ENCODE results near the gene CCDC85C. TPM values are rescaled to one million over a fixed set of nuclear protein-coding genes. Genes with fewer than 3 reads are reported as not detected.

Gene CCDC85C
- total RNA-seq, 1 experiment from 2014 or later: 36.4 TPM

DNA sequence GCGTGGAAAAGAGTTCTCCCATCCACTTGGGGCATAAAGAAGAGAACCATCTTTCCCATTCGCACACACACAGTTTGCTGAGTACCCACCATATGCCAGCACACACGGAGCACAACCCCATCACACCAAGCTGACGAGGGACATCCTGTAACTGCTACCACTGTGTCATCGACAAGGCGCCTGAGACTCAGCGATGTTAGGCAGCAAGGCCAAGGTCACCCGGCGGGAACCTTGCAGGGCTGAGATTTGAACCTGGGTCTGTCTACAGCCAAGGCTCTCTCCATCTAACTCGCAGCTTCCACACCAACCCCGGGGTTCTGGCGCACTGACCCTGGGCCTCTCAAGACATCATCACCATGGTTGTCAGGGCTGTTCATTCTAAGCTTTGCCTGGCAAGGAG is 60.0 kb downstream of the CCDC85C start:
- Histone ChIP-seq H3K9me3 (ENCODE audit: low read length) (no peaks in the 10 kb centered on the region), H3K27ac (ENCODE audit: low read length) (no peak overlapping the region), H3K79me2 (ENCODE audit: low read length) (peaks cover 97% of the 10 kb centered on the region), H3K36me3 (ENCODE audit: low read depth, low read length) (no peaks in the 10 kb centered on the region), H3K4me1 (ENCODE audit: insufficient read depth, low read length) (peaks cover 11% of the 10 kb centered on the region), H2AFZ (ENCODE audit: low read length) (no peak overlapping the region), H3K4me2 (ENCODE audit: low read length) (no peak overlapping the region), H3K27me3 (ENCODE audit: low read length) (no peaks in the 10 kb centered on the region), H3K4me3 (ENCODE audit: low read length) (no peak overlapping the region), H4K20me1 (ENCODE audit: low read length) (peaks cover 26% of the 10 kb centered on the region; the same call in 1 of the 2 replicates), H3K9ac (ENCODE audit: low read length) (no peak overlapping the region), H3F3A (ENCODE audit: low read length, unreplicated experiment) (no peaks in the 10 kb centered on the region), H3K9me2 (replicated peaks; ENCODE audit: low read length) (no peaks in the 10 kb centered on the region)
- intact Hi-C loops (cut with micrococcal nuclease): no loop called here
- ATAC-seq: no peak
- no peak for DNase-seq
- ChIA-PET POLR2A (ENCODE audit: unreplicated experiment) (no interaction called here), CTCF (no interaction called here)
- BruUV-seq (replicated peaks): no TSS peak
- TF ChIP-seq, protein P1, sequence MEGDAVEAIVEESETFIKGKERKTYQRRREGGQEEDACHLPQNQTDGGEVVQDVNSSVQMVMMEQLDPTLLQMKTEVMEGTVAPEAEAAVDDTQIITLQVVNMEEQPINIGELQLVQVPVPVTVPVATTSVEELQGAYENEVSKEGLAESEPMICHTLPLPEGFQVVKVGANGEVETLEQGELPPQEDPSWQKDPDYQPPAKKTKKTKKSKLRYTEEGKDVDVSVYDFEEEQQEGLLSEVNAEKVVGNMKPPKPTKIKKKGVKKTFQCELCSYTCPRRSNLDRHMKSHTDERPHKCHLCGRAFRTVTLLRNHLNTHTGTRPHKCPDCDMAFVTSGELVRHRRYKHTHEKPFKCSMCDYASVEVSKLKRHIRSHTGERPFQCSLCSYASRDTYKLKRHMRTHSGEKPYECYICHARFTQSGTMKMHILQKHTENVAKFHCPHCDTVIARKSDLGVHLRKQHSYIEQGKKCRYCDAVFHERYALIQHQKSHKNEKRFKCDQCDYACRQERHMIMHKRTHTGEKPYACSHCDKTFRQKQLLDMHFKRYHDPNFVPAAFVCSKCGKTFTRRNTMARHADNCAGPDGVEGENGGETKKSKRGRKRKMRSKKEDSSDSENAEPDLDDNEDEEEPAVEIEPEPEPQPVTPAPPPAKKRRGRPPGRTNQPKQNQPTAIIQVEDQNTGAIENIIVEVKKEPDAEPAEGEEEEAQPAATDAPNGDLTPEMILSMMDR (conservative IDR thresholded peaks at IDR 0.05; ENCODE audit: low read depth, low read length): no peak
- no peak for TF ChIP-seq EZH2phosphoT487 (IDR thresholded peaks at IDR 0.05; ENCODE audit: borderline replicate concordance, low read length)
- no peak for TF ChIP-seq EZH2 (IDR thresholded peaks at IDR 0.05; ENCODE audit: low read length, unreplicated experiment)

DNA sequence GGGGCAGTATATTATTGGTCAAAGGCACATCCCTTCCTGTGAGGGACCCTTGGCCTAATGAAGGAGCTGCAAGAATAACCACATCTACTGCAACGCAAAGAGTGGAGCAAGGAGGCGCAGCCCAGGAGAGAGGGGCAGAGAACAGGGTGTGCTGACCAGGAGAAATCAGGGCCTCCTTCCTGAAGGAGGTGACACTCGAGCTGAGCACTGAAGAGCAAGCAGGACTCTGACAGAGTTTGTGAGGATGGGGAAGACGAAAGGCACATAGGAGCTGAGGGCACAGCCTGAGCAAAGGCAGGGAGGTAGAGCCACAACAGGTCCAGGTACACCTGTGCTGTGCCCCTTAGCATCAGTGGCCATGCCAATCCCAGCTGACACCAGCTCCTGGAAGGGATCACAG is 60.6 kb downstream of the CCDC85C start:
- peaks cover 97% of the 10 kb centered on the region for H3K79me2 ChIP-seq (ENCODE audit: low read length)
- intact Hi-C loops (cut with micrococcal nuclease): no loop called here
- no peak overlapping the region for H3K4me2 ChIP-seq (ENCODE audit: low read length)
- DNase-seq: no peak
- H3K27me3 ChIP-seq (ENCODE audit: low read length): no peaks in the 10 kb centered on the region
- no peaks in the 10 kb centered on the region for H3F3A ChIP-seq (ENCODE audit: low read length, unreplicated experiment)
- peaks cover 26% of the 10 kb centered on the region; the same call in 1 of the 2 replicates for H4K20me1 ChIP-seq (ENCODE audit: low read length)
- H3K9me3 ChIP-seq (ENCODE audit: low read length): no peaks in the 10 kb centered on the region
- ATAC-seq: no peak
- no peaks in the 10 kb centered on the region for H3K9me2 ChIP-seq (replicated peaks; ENCODE audit: low read length)
- no peaks in the 10 kb centered on the region for H3K36me3 ChIP-seq (ENCODE audit: low read depth, low read length)
- H3K27ac ChIP-seq (ENCODE audit: low read length): no peak overlapping the region
- no peak overlapping the region for H2AFZ ChIP-seq (ENCODE audit: low read length)
- no peak overlapping the region for H3K4me3 ChIP-seq (ENCODE audit: low read length)
- no peak for TF ChIP-seq EZH2 (IDR thresholded peaks at IDR 0.05; ENCODE audit: low read length, unreplicated experiment)
- TF ChIP-seq, protein P1 (conservative IDR thresholded peaks at IDR 0.05; ENCODE audit: low read depth, low read length): no peak
- no peak for TF ChIP-seq EZH2phosphoT487 (IDR thresholded peaks at IDR 0.05; ENCODE audit: borderline replicate concordance, low read length)
- ChIA-PET POLR2A (ENCODE audit: unreplicated experiment) (no interaction called here), CTCF (no interaction called here)
- no peak overlapping the region for H3K9ac ChIP-seq (ENCODE audit: low read length)
- H3K4me1 ChIP-seq (ENCODE audit: insufficient read depth, low read length): peaks cover 11% of the 10 kb centered on the region
- no TSS peak for BruUV-seq (replicated peaks)

DNA sequence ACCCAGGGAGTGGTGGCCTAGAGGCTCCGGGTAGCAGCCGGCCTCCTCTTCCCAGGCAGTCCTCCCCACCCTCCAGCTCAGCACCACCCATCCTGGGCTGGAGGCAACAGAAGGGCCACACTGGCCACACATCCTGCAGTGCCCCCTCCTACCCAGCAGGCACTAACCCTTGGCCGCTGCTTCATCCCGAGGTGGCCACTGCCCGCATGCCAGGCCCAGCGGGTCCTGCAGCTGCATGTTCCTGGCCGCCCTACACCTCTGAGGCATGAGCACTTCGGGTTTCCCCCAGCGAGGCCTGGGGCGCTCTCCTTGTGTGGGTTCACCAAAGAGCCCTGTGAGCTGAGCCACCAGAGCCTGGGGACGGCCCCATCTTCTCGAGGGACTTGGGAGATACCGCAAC is 61.4 kb downstream of the CCDC85C start:
- ChIA-PET POLR2A (ENCODE audit: unreplicated experiment) (no interaction called here), CTCF (no interaction called here)
- DNase-seq (no peak), ATAC-seq (no peak)
- Histone ChIP-seq H3K9me2 (replicated peaks; ENCODE audit: low read length) (no peaks in the 10 kb centered on the region), H3F3A (ENCODE audit: low read length, unreplicated experiment) (no peaks in the 10 kb centered on the region), H3K4me1 (ENCODE audit: insufficient read depth, low read length) (peaks cover 16% of the 10 kb centered on the region), H3K36me3 (ENCODE audit: low read depth, low read length) (no peaks in the 10 kb centered on the region), H4K20me1 (ENCODE audit: low read length) (peaks cover 30% of the 10 kb centered on the region; the same call in 1 of the 2 replicates), H3K27me3 (ENCODE audit: low read length) (no peaks in the 10 kb centered on the region), H3K9ac (ENCODE audit: low read length) (no peak overlapping the region), H3K27ac (ENCODE audit: low read length) (no peak overlapping the region), H3K4me2 (ENCODE audit: low read length) (no peak overlapping the region), H3K9me3 (ENCODE audit: low read length) (no peaks in the 10 kb centered on the region), H3K4me3 (ENCODE audit: low read length) (no peak overlapping the region), H2AFZ (ENCODE audit: low read length) (no peak overlapping the region), H3K79me2 (ENCODE audit: low read length) (peaks cover 97% of the 10 kb centered on the region)
- BruUV-seq (replicated peaks): no TSS peak
- no peak for TF ChIP-seq EZH2phosphoT487 (IDR thresholded peaks at IDR 0.05; ENCODE audit: borderline replicate concordance, low read length)
- no peak for TF ChIP-seq EZH2 (IDR thresholded peaks at IDR 0.05; ENCODE audit: low read length, unreplicated experiment)
- TF ChIP-seq, protein P1 (conservative IDR thresholded peaks at IDR 0.05; ENCODE audit: low read depth, low read length): no peak
- intact Hi-C loops (cut with micrococcal nuclease): no loop called here

Measured in PC-3 (cell line).